NB4 (cell line): ENCODE measurements around the gene INPP5B.

Experiments used
- MYC ChIP-seq: IDR thresholded peaks from 2 replicates; pipeline ENCODE4 v1.6.1; 2011; ENCODE audit warnings: low read depth, low read length
- POLR2A ChIP-seq: IDR thresholded peaks from 2 replicates; pipeline ENCODE4 v1.6.1; 2011; ENCODE audit warnings: mild to moderate bottlenecking; ENCODE audit not compliant: insufficient read length; ENCODE audit errors: extremely low read depth
- TF ChIP-seq, protein P1 (sequence below): IDR thresholded peaks from one replicate; pipeline ENCODE4 v1.5.1; 2012; ENCODE audit warnings: low read depth, low read length
- TF ChIP-seq, protein P2 (sequence below): IDR thresholded peaks from 2 replicates; pipeline ENCODE4 v1.6.1; 2011; ENCODE audit warnings: low read depth, low read length

DNA sequence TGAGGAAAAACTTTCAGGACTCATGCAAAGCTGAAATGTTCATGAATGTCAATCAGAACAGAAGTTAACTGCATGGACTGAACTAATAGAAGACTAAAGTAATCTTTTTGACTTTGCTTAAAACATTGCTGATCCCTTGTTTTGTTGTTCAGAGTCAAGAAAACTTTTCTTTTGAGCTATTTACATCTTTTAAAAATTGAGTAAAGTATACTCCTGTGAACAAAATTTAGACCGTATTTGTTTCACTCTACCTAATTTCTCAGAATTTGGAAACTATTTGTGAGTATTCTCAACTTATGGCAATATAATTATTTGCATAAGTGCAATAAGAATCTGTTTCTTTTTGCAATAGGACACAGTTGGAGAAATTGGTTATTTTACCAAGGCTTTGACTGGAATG, 41.1 kb downstream of the INPP5B start:
- TF ChIP-seq POLR2A (no peak), MYC (no peak)
- TF ChIP-seq, protein P1, sequence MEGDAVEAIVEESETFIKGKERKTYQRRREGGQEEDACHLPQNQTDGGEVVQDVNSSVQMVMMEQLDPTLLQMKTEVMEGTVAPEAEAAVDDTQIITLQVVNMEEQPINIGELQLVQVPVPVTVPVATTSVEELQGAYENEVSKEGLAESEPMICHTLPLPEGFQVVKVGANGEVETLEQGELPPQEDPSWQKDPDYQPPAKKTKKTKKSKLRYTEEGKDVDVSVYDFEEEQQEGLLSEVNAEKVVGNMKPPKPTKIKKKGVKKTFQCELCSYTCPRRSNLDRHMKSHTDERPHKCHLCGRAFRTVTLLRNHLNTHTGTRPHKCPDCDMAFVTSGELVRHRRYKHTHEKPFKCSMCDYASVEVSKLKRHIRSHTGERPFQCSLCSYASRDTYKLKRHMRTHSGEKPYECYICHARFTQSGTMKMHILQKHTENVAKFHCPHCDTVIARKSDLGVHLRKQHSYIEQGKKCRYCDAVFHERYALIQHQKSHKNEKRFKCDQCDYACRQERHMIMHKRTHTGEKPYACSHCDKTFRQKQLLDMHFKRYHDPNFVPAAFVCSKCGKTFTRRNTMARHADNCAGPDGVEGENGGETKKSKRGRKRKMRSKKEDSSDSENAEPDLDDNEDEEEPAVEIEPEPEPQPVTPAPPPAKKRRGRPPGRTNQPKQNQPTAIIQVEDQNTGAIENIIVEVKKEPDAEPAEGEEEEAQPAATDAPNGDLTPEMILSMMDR, result no peak
- TF ChIP-seq, protein P2, sequence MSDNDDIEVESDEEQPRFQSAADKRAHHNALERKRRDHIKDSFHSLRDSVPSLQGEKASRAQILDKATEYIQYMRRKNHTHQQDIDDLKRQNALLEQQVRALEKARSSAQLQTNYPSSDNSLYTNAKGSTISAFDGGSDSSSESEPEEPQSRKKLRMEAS, result no peak
